Measurements from ENCODE around the gene NUDCD3.

The NUDCD3 gene

DNA sequence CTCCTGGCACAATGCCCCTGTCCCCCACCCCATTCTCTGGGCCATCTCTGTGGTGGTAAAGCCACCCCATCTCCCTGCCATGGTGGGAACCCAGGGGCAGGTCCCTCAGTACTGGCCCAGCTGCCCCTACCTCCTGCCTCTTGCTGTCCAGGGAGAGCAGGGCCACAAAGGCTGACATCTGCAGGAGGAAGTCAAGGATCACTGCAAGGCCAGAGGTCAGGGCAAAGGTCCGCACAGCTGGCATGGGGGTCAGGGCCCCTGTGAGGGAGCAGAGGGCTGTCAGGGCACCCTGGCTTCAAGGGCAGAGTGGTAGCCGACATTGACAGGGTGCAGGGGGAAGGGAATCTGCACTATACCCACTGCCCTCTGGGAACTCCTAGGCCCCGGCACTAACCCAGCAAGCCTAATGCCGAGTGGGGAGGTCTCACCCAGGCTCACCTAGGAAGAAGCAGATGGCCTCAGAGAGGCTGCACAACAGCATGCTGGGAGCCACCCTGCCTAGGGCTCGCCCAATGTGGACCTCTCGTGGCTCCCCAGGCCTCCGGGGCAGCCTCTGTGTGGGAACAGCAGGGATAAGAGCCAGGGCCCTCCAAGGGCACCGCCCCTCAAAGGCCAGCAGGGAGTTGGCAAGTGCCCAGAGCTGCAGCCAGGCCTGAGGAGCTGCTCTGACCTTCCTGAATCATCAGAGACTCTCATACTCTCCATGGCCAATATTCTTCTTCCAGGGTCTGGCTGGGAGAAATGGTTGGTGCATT lies 43.0 kb upstream of the NUDCD3 start:
- Histone ChIP-seq H3K4me1 (ENCODE audit: low read length) (no peaks in the 10 kb centered on the region), H3K9me3 (replicated peaks; ENCODE audit: insufficient read depth, low read length) (no peaks in the 10 kb centered on the region), H4K20me1 (ENCODE audit: insufficient read depth, low read length) (no peaks in the 10 kb centered on the region), H3K4me3 (ENCODE audit: low read length) (no peak overlapping the region), H3K9ac (ENCODE audit: low read length) (no peak overlapping the region), H3K79me2 (ENCODE audit: low read length) (no peaks in the 10 kb centered on the region), H3F3A (ENCODE audit: insufficient read depth, low read length) (no peaks in the 10 kb centered on the region), H3K27me3 (replicated peaks; ENCODE audit: insufficient read depth, low read length) (no peaks in the 10 kb centered on the region), H3K9me2 (replicated peaks; ENCODE audit: insufficient read depth, low read length) (no peaks in the 10 kb centered on the region), H3K4me2 (ENCODE audit: low read depth, low read length) (no peak overlapping the region), H3K27ac (ENCODE audit: low read length) (no peak overlapping the region), H2AFZ (ENCODE audit: low read length) (no peak overlapping the region), H3K36me3 (replicated peaks; ENCODE audit: insufficient read depth, low read length) (no peaks in the 10 kb centered on the region)
- TF ChIP-seq EZH2phosphoT487 (IDR thresholded peaks at IDR 0.05; ENCODE audit: low read length), result no peak
- TF ChIP-seq, protein P1, sequence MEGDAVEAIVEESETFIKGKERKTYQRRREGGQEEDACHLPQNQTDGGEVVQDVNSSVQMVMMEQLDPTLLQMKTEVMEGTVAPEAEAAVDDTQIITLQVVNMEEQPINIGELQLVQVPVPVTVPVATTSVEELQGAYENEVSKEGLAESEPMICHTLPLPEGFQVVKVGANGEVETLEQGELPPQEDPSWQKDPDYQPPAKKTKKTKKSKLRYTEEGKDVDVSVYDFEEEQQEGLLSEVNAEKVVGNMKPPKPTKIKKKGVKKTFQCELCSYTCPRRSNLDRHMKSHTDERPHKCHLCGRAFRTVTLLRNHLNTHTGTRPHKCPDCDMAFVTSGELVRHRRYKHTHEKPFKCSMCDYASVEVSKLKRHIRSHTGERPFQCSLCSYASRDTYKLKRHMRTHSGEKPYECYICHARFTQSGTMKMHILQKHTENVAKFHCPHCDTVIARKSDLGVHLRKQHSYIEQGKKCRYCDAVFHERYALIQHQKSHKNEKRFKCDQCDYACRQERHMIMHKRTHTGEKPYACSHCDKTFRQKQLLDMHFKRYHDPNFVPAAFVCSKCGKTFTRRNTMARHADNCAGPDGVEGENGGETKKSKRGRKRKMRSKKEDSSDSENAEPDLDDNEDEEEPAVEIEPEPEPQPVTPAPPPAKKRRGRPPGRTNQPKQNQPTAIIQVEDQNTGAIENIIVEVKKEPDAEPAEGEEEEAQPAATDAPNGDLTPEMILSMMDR (IDR thresholded peaks at IDR 0.05; ENCODE audit: low read length), result no peak
- no peak for TF ChIP-seq EZH2 (optimal IDR thresholded peaks at IDR 0.05; ENCODE audit: low read depth, low read length)
- DNase-seq, result no peak

DNA sequence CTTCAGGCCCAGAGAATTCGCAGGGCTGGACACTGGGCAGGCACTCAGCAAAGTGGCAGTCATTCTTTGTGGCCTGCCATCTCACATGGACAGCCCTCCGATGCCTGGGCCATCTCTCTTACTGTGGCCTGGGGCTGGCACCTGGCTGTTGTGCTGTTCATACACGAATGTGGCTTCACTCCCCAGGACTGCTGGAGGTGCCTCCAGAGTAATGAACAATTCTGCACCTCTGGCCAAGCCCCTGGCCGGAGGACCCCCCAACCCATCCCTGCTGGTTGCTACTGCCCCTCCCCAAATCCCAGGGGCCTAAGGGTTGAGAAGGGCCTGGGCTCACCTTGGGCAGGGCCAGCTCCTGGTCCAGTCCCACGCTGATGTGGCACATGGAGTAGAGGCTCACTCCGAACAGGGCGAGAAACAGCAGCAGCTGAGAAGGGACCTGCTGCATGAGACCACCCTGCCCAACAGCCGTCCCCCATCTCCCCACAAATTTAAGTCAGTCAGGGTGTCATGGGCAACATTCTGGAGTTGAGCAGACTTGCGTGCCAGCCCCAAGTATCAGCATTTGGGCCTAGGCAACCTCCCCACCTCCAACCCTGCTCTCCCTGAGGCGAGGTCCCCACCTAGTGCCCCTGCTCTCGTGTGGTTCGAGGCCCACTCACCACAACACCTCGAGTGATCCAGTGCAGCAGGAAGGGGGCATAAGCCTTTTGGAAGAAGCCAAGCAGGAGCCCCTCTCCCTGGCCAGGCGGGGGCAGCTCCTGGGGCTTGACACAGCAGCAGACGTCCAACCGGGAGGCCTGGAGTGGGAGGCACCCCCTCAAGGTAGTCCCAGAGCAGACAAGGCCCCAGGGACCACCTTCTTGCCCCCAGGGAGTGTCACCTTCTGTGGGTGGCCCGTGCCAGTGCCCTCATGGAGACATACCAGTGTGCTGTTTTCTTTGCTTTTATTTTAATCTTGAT lies 41.2 kb upstream of the NUDCD3 start:
- Histone ChIP-seq H3K27me3 (replicated peaks; ENCODE audit: insufficient read depth, low read length) (no peaks in the 10 kb centered on the region), H3K4me3 (ENCODE audit: low read length) (no peak overlapping the region), H3K27ac (ENCODE audit: low read length) (no peak overlapping the region), H3F3A (ENCODE audit: insufficient read depth, low read length) (no peaks in the 10 kb centered on the region), H3K9me2 (replicated peaks; ENCODE audit: insufficient read depth, low read length) (no peaks in the 10 kb centered on the region), H4K20me1 (ENCODE audit: insufficient read depth, low read length) (no peaks in the 10 kb centered on the region), H3K4me1 (ENCODE audit: low read length) (no peaks in the 10 kb centered on the region), H3K36me3 (replicated peaks; ENCODE audit: insufficient read depth, low read length) (no peaks in the 10 kb centered on the region), H3K4me2 (ENCODE audit: low read depth, low read length) (no peak overlapping the region), H2AFZ (ENCODE audit: low read length) (no peak overlapping the region), H3K79me2 (ENCODE audit: low read length) (no peaks in the 10 kb centered on the region), H3K9ac (ENCODE audit: low read length) (no peak overlapping the region), H3K9me3 (replicated peaks; ENCODE audit: insufficient read depth, low read length) (no peaks in the 10 kb centered on the region)
- TF ChIP-seq, protein P1 (IDR thresholded peaks at IDR 0.05; ENCODE audit: low read length), result no peak
- TF ChIP-seq EZH2 (optimal IDR thresholded peaks at IDR 0.05; ENCODE audit: low read depth, low read length), result no peak
- no peak for TF ChIP-seq EZH2phosphoT487 (IDR thresholded peaks at IDR 0.05; ENCODE audit: low read length)
- DNase-seq, result no peak

DNA sequence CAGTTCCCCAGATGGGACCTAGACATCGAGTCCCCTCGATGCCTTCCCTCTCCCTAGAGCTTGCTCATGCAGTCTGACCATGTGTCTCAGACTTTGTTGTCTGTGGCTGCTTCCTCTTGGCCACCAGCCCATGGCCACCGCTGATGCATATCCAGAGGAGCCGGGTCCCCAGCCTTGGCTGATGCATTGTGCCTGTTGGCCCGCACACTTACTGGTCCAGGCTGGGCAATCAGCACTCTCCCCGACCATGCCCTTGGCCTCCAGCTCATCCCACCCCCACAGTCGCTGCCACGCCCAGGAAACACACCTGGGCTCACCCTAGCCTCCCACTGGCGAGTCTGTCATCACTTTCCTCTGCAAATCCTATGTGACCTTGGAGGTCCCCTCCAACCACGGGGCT lies 40.5 kb upstream of the NUDCD3 start:
- Histone ChIP-seq H3K27ac (ENCODE audit: low read length) (no peak overlapping the region), H3K9me2 (replicated peaks; ENCODE audit: insufficient read depth, low read length) (no peaks in the 10 kb centered on the region), H3K9me3 (replicated peaks; ENCODE audit: insufficient read depth, low read length) (no peaks in the 10 kb centered on the region), H3F3A (ENCODE audit: insufficient read depth, low read length) (no peaks in the 10 kb centered on the region), H4K20me1 (ENCODE audit: insufficient read depth, low read length) (no peaks in the 10 kb centered on the region), H3K4me3 (ENCODE audit: low read length) (no peak overlapping the region), H3K79me2 (ENCODE audit: low read length) (no peaks in the 10 kb centered on the region), H3K4me2 (ENCODE audit: low read depth, low read length) (no peak overlapping the region), H3K4me1 (ENCODE audit: low read length) (no peaks in the 10 kb centered on the region), H2AFZ (ENCODE audit: low read length) (no peak overlapping the region), H3K36me3 (replicated peaks; ENCODE audit: insufficient read depth, low read length) (no peaks in the 10 kb centered on the region), H3K27me3 (replicated peaks; ENCODE audit: insufficient read depth, low read length) (no peaks in the 10 kb centered on the region), H3K9ac (ENCODE audit: low read length) (no peak overlapping the region)
- no peak for DNase-seq
- TF ChIP-seq EZH2phosphoT487 (IDR thresholded peaks at IDR 0.05; ENCODE audit: low read length), result no peak
- no peak for TF ChIP-seq EZH2 (optimal IDR thresholded peaks at IDR 0.05; ENCODE audit: low read depth, low read length)
- TF ChIP-seq, protein P1 (IDR thresholded peaks at IDR 0.05; ENCODE audit: low read length), result no peak

All from MM.1S (cell line).